Measurements from ENCODE around the gene LPCAT2. TPM values are rescaled to one million over a fixed set of nuclear protein-coding genes. Genes with fewer than 3 reads are reported as not detected.

The LPCAT2 gene
- total RNA-seq, 2 donors from 2014 or later: 20.5 to 21.1 TPM

DNA sequence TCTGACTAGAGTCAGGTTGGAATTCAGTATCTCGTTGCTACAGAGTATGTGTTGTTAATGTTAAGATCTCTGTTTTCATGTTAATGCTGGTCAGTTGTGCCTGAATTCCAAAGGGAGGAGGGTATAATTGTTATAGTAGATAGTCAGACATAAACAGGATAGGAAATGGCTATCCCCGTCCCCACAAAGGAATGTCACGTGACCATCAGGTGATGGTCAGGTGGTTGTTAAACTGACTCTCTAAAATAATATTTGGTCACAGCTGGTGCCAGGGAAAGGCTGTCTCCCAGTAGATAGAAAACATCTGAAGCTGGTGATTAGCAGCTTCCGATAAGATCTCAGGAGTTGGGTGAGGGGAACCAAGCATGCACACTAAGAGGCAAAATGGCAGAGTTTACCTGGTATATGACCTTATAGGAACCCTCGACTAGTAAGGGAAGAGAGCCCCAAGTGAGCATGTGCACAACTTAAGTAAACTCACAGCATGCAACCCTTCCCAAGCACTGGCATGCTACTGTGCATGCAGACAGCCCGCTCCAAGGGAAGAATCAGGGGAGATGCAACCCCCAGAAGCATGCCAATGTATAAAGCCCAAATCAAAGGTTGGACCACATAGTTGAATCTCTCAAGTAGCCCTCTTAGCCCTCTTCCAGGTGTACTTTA lies 119.6 kb downstream of the LPCAT2 start:
- DNase-seq (ENCODE audit: low spot score) (no peak), ATAC-seq (ENCODE audit: insufficient number of reproducible peaks, low FRiP score, low read depth) (no peak)
- no peaks in the 10 kb centered on the region for H3K36me3 ChIP-seq
- H3K4me3 ChIP-seq: no peak overlapping the region
- TF ChIP-seq, protein P1, sequence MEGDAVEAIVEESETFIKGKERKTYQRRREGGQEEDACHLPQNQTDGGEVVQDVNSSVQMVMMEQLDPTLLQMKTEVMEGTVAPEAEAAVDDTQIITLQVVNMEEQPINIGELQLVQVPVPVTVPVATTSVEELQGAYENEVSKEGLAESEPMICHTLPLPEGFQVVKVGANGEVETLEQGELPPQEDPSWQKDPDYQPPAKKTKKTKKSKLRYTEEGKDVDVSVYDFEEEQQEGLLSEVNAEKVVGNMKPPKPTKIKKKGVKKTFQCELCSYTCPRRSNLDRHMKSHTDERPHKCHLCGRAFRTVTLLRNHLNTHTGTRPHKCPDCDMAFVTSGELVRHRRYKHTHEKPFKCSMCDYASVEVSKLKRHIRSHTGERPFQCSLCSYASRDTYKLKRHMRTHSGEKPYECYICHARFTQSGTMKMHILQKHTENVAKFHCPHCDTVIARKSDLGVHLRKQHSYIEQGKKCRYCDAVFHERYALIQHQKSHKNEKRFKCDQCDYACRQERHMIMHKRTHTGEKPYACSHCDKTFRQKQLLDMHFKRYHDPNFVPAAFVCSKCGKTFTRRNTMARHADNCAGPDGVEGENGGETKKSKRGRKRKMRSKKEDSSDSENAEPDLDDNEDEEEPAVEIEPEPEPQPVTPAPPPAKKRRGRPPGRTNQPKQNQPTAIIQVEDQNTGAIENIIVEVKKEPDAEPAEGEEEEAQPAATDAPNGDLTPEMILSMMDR (IDR thresholded peaks at IDR 0.05): no peak
- no peaks in the 10 kb centered on the region for H3K27me3 ChIP-seq (replicated peaks; ENCODE audit: insufficient read depth)
- H3K4me1 ChIP-seq (ENCODE audit: control insufficient read depth in 1 of 2, low read depth in 2 of 2): no peaks in the 10 kb centered on the region
- no peaks in the 10 kb centered on the region for H3K9me3 ChIP-seq
- H3K27ac ChIP-seq: no peak overlapping the region

DNA sequence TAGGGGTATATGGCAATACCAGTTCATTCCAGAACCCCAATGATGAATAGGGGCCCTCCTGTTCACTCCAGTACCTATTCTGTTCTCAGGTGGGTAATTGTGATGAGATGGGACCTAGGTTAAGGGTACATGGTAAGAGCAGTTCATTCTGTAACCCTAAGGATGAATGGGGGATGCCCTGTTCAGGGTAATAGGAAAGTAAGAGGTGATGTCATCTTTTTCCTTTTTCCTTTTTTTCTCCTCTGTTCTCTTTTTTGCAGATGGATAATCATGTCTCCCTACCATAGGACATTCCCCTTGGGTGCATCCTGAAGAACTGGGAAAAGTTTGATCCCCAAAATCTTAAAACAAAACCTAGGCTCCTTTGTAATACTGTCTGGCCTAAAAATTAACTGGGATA lies 121.9 kb downstream of the LPCAT2 start:
- Histone ChIP-seq H3K27me3 (replicated peaks; ENCODE audit: insufficient read depth) (no peaks in the 10 kb centered on the region), H3K27ac (no peak overlapping the region), H3K36me3 (no peaks in the 10 kb centered on the region), H3K4me3 (no peak overlapping the region), H3K9me3 (no peaks in the 10 kb centered on the region), H3K4me1 (ENCODE audit: control insufficient read depth in 1 of 2, low read depth in 2 of 2) (no peaks in the 10 kb centered on the region)
- ATAC-seq (ENCODE audit: insufficient number of reproducible peaks, low FRiP score, low read depth) (no peak), DNase-seq (ENCODE audit: low spot score) (no peak)
- TF ChIP-seq, protein P1 (IDR thresholded peaks at IDR 0.05): no peak

DNA sequence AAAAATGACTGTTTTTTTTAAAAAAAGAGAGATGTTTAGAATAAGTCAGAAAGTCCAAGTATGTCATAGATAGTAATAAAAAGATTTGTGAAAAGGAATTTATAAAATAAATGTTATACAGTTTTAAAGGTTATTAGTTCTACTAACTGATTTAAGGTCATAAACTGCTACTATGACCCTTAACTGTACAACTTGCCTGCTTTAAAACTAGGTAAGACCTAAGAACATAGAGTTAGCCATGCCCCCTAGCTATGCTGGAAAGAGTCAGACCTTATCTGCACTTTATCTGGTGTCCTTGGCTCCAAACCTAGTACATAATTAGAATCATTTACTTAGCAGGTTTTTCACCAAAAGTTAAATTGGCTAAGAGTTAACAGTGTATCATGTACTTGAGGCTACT lies 123.4 kb downstream of the LPCAT2 start:
- TF ChIP-seq, protein P1 (IDR thresholded peaks at IDR 0.05): no peak
- Histone ChIP-seq H3K27me3 (replicated peaks; ENCODE audit: insufficient read depth) (no peaks in the 10 kb centered on the region), H3K4me3 (no peak overlapping the region), H3K36me3 (no peaks in the 10 kb centered on the region), H3K9me3 (no peaks in the 10 kb centered on the region), H3K4me1 (ENCODE audit: control insufficient read depth in 1 of 2, low read depth in 2 of 2) (no peaks in the 10 kb centered on the region), H3K27ac (no peak overlapping the region)
- no peak for ATAC-seq (ENCODE audit: insufficient number of reproducible peaks, low FRiP score, low read depth)
- no peak for DNase-seq (ENCODE audit: low spot score)

DNA sequence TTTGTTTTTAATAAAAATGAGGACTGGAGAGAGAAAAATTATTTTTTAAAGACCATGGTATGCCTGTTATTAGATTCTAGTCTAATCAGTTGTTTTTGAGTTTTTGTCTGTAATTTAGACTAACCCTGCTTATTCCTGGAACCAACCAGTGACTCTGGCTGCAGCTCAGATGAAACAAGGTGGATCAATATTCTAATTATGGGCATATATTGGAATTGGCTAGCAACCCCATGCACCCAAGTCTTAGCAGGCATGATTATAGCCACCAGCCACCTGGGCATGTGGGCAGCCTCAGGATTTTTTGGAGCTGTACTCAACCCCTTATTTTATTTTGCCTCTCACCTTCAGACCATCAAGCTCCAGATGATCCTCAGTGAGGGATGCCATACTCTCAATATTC lies 125.3 kb downstream of the LPCAT2 start:
- H3K4me3 ChIP-seq: no peak overlapping the region
- H3K4me1 ChIP-seq (ENCODE audit: control insufficient read depth in 1 of 2, low read depth in 2 of 2): no peaks in the 10 kb centered on the region
- H3K36me3 ChIP-seq: no peaks in the 10 kb centered on the region
- no peak for DNase-seq (ENCODE audit: low spot score)
- TF ChIP-seq, protein P1 (IDR thresholded peaks at IDR 0.05): no peak
- H3K9me3 ChIP-seq: no peaks in the 10 kb centered on the region
- H3K27ac ChIP-seq: no peak overlapping the region
- no peak for ATAC-seq (ENCODE audit: insufficient number of reproducible peaks, low FRiP score, low read depth)
- no peaks in the 10 kb centered on the region for H3K27me3 ChIP-seq (replicated peaks; ENCODE audit: insufficient read depth)

Other genes with a start within 250 kb of the LPCAT2 start
- gene IRX6, start 184.9 kb upstream of the LPCAT2 start, total RNA-seq: not detected
- 100 to 1,000 TPM; 249 to 351 TPM for gene MMP2, start 29.9 kb upstream of the LPCAT2 start, total RNA-seq
- gene CAPNS2, start 57.6 kb downstream of the LPCAT2 start, total RNA-seq: under 1 TPM in 1 of 2 donors, not detected in 1; 0.41 TPM
- under 1 TPM in 1 of 2 donors, not detected in 1; 0.85 TPM for gene SLC6A2, start 146.9 kb downstream of the LPCAT2 start, total RNA-seq

Data from thoracic aorta (tissue), 2 donors.